Measurements from ENCODE around the gene HSD17B3. TPM values are rescaled to one million over a fixed set of nuclear protein-coding genes. Genes with fewer than 3 reads are reported as not detected.

HSD17B3 gene
- total and polyA plus RNA-seq, 2 of the 13 experiments (the other 11 are each of a cell fraction or from before 2014, with no cell fraction given) = 0.12 TPM; not detected in 1

GRCh38 chr9:96222132-96222531, 79.8 kb downstream of the HSD17B3 start (continued):
- TF ChIP-seq ZBTB2 (CRISPR knock-in tag; IDR thresholded peaks at IDR 0.05; ENCODE audit: low read depth) (no peak), ZNF263 (CRISPR knock-in tag; IDR thresholded peaks at IDR 0.05) (no peak), PRDM15 (CRISPR knock-in tag; IDR thresholded peaks at IDR 0.05) (no peak), ZNF225 (CRISPR knock-in tag; IDR thresholded peaks at IDR 0.05) (no peak), ZBTB39 (CRISPR knock-in tag; IDR thresholded peaks at IDR 0.05) (no peak), ZNF598 (CRISPR knock-in tag; IDR thresholded peaks at IDR 0.05; ENCODE audit: borderline replicate concordance) (no peak), ZNF260 (CRISPR knock-in tag; IDR thresholded peaks at IDR 0.05; ENCODE audit: borderline replicate concordance, low read depth) (no peak), ZNF343 (CRISPR knock-in tag; IDR thresholded peaks at IDR 0.05) (no peak), KMT2B (CRISPR knock-in tag; IDR thresholded peaks at IDR 0.05) (no peak), CTCF (CRISPR knock-in tag; IDR thresholded peaks at IDR 0.05) (peak; percentile 42)

Measured in HepG2 (cell line).